H1 (cell line): Measurements from ENCODE around the gene SMARCC2. TPM values are rescaled to one million over a fixed set of nuclear protein-coding genes. Genes with fewer than 3 reads are reported as not detected.

Experiments used
- CTBP2 ChIP-seq: IDR thresholded peaks from 2 replicates; pipeline ENCODE4 v1.7.0; 2011; ENCODE audit warnings: borderline replicate concordance, mild to moderate bottlenecking, moderate library complexity, mixed read lengths, low read length; ENCODE audit not compliant: insufficient read depth, insufficient read length
- KDM5A ChIP-seq: fragments of 200-600 bp; IDR thresholded peaks from 2 replicates; pipeline ENCODE4 v1.7.1; 2012; ENCODE audit warnings: mild to moderate bottlenecking, low read length, inconsistent platforms, mixed read lengths
- MAFK ChIP-seq: IDR thresholded peaks from 2 replicates; pipeline ENCODE4 v1.6.1; 2012; ENCODE audit warnings: low read depth, mild to moderate bottlenecking, improper control_type of control experiment, low read length
- POU5F1 ChIP-seq: IDR thresholded peaks from 2 replicates; pipeline ENCODE4 v1.6.1; 2011; ENCODE audit warnings: low read depth, mild to moderate bottlenecking, low read length, moderate library complexity
- SRF ChIP-seq: IDR thresholded peaks from 2 replicates; pipeline ENCODE4 v1.6.1; 2011; ENCODE audit warnings: mild to moderate bottlenecking, low read depth, low read length, moderate library complexity
- ZNF274 ChIP-seq: IDR thresholded peaks from 2 replicates; pipeline ENCODE4 v1.7.0; 2012; ENCODE audit warnings: low read length, borderline replicate concordance; ENCODE audit errors: extremely low read depth
- polyA plus RNA-seq, 7 experiments: library from polyadenylated mRNA; depleted of rRNA in 3 of 7; stranded (reverse) in 5 of 7; unstranded in 2 of 7; fragments of >200 nt in 5 of 7; fragments of 200-250 nt in 2 of 7; gene quantifications; 1 replicate in 5 of 7; 2 replicates in 1 of 7; 4 replicates in 1 of 7; pipeline versions ENCODE4 v1.2.1 to v1.2.3, GENCODE V29; 2011 to 2013; ENCODE audit warnings: missing spikeins in 2 of 7, mixed read lengths in 2 of 7
- total RNA-seq: library from RNA; stranded (reverse); fragmentation: NEBNext Ultra II Directional; extraction: Animal tissue kit (Norgen Biotek cat#: 25700); gene quantifications from 2 replicates; pipeline ENCODE4 v1.2.1, GENCODE V29; 2021
- TF ChIP-seq, protein P1 (sequence below): IDR thresholded peaks from 2 replicates; pipeline ENCODE4 v1.6.1; 2012; ENCODE audit warnings: inconsistent platforms

SMARCC2 gene
- total and polyA plus RNA-seq, 2 of the 8 experiments (the other 6 are each of a cell fraction or from before 2014, with no cell fraction given): 33.9 to 78.5 TPM

DNA sequence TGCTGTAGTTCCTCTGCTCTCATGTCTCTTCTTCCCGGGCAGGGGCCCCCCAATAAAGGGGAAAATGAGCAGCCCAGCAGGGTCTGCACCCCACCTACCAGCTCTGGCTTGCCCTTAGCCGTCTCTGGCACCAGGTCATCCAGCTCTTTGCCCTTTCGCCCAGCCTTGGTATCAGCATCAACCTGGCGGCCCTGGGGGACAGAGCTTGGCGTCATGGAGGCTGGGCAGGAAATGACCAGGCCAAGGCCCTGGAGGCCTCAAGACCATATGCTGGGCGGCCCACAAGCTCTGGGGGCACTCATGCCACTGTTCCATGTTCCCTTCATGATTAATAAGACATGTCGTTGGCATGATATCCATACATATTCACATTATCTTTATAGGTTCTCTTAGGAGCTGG, 16.4 kb downstream of the SMARCC2 start (continued):
- TF ChIP-seq CTBP2 (no peak), ZNF274 (no peak), MAFK (no peak), SRF (no peak), POU5F1 (no peak), KDM5A (no peak)
- TF ChIP-seq, protein P1, sequence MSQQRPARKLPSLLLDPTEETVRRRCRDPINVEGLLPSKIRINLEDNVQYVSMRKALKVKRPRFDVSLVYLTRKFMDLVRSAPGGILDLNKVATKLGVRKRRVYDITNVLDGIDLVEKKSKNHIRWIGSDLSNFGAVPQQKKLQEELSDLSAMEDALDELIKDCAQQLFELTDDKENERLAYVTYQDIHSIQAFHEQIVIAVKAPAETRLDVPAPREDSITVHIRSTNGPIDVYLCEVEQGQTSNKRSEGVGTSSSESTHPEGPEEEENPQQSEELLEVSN: no peak
